LHCN-M2 (cell line): Measurements from ENCODE around the gene FBXL20. TPM values are rescaled to one million over a fixed set of nuclear protein-coding genes. Genes with fewer than 3 reads are reported as not detected.
"Not testable (repeated sequence)": the region's sequence is repeated elsewhere in the genome, so short reads cannot be mapped to it uniquely, and the experiment has no call there.

Experiments used
- DNase-seq: peaks from one replicate; pipeline ENCODE4 v3.0.0-alpha.2; 2012; ENCODE audit warnings: low read depth
- polyA plus RNA-seq: library from polyadenylated mRNA; unstranded; fragments of >200 nt; gene quantifications from one replicate; pipeline ENCODE4 v1.2.1, GENCODE V29; 2012; ENCODE audit warnings: missing spikeins
- total RNA-seq: library from RNA; depleted of rRNA; stranded (reverse); fragments of >200 nt; gene quantifications from 2 replicates; pipeline ENCODE4 v1.2.3, GENCODE V29; 2014; rRNA removed

FBXL20 gene
- 4.6 and 7.0 TPM in 2 replicates for total RNA-seq
- 3.2 TPM for polyA plus RNA-seq

DNA sequence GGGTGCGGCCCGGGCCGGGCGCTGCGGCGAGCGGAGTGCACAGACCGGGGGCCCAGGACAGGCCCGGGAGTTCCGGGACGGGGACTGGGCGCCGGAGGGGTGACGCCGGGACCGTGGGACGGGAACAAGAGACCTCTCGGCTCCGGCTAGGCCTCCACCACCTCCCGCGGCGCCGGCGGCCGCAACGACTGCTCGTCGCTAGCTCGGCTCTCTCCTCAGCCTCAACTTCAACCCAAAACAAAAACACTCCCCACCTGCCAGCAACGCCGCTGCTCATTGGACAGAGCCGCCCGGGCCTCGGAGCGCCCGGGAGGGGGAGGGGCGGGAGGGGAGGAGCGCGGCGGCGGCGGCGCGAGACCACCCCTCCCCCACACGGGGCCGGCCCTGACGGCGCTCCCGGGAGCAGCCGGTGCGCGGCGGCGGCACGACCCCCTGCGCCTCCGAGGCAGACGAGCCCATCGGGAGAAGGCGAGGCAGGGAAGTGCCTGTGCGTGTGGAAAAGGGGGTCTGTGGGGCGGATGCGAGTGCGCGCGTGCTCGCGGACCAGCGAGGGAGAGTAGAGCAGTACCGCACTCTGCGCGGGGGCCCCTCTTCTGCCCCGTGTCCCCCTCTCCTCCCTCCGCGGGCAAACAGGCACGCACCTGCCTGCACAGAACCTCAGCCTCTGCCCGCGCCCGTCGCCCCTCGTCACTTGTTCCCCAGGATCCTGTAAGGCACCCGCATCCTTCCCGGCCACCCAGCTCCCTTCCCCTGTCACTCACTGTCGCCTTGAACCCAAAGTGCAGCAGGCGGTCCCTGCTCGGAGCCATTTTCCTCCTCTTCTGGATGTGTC, at the start of gene FBXL20:
TSS of gene FBXL20 (minus strand) at position 215 of the 832 bp plus-strand sequence. CDS start 224 bp downstream, outside the sequence.
- DNase-seq: peak; percentile 85

DNA sequence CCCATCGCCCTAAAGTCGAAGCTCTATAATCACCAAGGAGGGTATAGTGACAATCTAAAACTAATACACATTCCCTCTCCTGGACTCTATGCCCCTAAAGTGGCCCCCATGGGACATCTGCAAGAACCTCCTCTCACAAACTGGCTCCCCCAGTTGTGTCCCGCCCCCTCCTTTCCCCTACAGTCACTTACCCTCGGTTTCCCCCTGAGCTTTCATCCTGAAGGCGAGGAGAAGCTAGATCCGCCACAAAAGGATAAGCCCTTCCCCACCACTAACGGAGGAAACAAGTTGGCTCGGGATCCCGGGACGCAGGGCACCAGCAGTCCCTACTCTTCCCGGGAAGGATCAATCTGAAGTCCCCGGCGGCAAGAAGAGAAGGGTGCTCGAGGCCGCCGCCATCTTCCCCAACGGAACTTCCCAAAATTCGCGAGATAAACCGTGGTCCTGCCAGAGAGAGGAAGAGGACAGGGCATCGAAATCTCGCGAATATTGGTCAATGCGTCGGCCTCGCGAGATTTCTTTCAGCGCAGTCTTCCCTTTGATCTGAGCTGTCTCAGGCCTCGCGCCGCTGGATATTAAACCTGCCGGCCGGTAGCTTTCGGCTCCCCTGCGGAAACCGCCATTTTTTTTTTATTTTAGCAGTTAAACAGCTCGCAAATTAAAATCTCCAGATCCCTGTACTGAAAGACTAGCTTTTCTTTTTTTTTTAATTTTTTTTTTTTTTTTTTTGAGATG, 49.6 kb upstream of the FBXL20 start, which contains the start of gene MED1:
TSS of gene MED1 (minus strand) at position 417 of the 735 bp plus-strand sequence. CDS start at position 216, 201 bp downstream.
- DNase-seq: peak; percentile 98

- peak; percentile 5 for DNase-seq
These were observed 48.6 kb upstream of the FBXL20 start for GRCh38 chr17:39450051-39450450.

GRCh38 chr17:39447561-39447960, 46.1 kb upstream of the FBXL20 start:
- no peak for DNase-seq

- DNase-seq: no peak
These were observed 41.9 kb upstream of the FBXL20 start for GRCh38 chr17:39443326-39443725.

DNA sequence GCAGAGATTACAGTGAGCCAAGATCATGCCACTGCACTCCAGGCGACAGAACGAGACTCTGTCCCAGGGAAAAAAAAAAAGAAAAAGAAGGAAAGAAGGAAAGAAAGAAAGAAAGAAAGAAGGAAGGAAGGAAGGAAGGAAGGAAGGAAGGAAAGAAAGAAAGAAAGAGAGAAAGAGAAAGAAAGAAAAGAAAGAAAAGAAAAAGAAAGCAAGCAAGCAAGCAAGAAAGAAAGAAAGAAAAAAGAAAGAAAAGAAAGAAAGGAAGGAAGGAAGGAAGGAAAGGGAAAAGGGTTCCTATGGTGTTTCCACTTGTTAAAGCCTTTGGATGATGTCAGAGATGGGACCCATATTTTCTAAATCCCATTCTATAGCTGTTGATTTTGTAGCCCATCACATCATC, 38.4 kb upstream of the FBXL20 start:
- not testable (repeated sequence) for DNase-seq

DNA sequence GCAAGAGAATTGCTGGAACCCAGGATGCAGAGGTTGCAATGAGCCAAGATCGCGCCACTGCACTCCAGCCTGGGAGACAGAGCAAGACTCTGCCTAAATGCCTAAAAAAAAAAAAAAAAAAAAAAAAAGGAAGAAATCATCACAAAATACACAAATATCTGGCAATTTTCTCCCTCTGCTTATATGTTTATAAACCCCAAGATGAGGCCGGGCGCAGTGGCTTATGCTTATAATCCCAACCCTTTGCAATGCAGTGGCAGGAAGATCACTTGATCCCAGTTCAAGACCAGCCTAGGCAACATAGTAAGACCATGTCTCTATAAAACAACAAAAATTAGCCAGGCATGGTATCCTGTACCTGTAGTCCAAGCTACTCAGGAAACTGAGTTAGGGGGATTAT, 28.2 kb upstream of the FBXL20 start:
- DNase-seq: no peak

- no peak for DNase-seq
These were observed 14.7 kb upstream of the FBXL20 start for GRCh38 chr17:39416141-39416540.

- DNase-seq: no peak
These were observed 8.9 kb upstream of the FBXL20 start for GRCh38 chr17:39410279-39410678.

- no peak for DNase-seq
These were observed 6.9 kb upstream of the FBXL20 start for GRCh38 chr17:39408360-39408759.

GRCh38 chr17:39406951-39407350, 5.5 kb upstream of the FBXL20 start:
- no peak for DNase-seq

DNA sequence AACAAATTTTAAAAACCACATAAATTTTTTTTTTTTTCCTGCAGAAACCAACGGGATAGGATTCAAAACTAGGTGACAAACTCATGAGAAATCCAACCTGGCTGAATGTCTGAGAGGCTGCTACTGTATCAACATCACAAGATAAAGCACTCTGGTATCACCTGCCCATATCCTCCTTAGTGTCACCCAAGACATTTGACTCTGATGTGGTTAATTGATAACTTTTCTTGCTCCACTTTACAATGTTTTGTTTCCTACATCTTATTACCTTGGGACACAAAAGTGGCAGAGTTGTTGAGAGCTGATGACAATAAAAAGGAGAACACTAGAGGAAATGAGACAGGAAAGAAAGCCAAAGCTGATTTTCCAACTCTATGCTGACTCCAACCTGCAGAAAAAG, 4.0 kb upstream of the FBXL20 start:
- DNase-seq: no peak

- peak; percentile 81 for DNase-seq
These were observed 3.3 kb upstream of the FBXL20 start for GRCh38 chr17:39404542-39405378.

GRCh38 chr17:39402890-39403605, 1.6 kb upstream of the FBXL20 start:
- no peak for DNase-seq

GRCh38 chr17:39402244-39402889, 941 bp upstream of the FBXL20 start:
- DNase-seq: peak; percentile 92

GRCh38 chr17:39400547-39401411, 647 bp downstream of the FBXL20 start:
- DNase-seq: no peak

DNA sequence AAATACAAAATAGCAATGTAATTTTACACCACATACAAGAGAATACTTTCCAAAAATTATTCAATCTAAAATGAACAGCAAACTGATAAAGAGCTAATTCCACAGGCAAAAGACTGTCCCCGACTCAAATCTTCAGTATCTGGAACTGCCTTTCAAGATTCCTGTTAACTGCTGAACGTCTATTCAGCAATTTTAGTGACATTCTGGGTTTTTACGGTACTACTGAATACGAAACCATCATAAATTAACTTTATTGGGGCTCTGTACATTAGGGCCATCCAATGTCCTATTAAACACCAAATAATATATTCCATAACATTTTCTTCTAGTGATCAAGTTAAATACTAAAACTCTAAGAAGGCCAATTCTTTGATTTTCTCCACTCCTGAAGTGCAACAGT, 1.6 kb downstream of the FBXL20 start:
- DNase-seq: no peak

GRCh38 chr17:39393736-39394135, 7.7 kb downstream of the FBXL20 start:
- no peak for DNase-seq

- no peak for DNase-seq
These were observed 10.0 kb downstream of the FBXL20 start for GRCh38 chr17:39391448-39391847.
